ENCODE data around the gene POU5F1. TPM values are rescaled to one million over a fixed set of nuclear protein-coding genes. Genes with fewer than 3 reads are reported as not detected.
"Not testable (repeated sequence)": the region's sequence is repeated elsewhere in the genome, so short reads cannot be mapped to it uniquely, and the experiment has no call there.

The POU5F1 gene
- total RNA-seq, 2 donors from 2014 or later: 0.59 TPM; not detected in 1

GRCh38 chr6:31195308-31195979 is 25.0 kb upstream of the POU5F1 start:
- ATAC-seq; DNase-seq (ENCODE audit: low spot score in 2 of 2); H3K27ac Mint-ChIP-seq; H3K9me3 Mint-ChIP-seq: not testable (repeated sequence)
- peaks cover 0 to 36% of the 10 kb centered on the region in 2 donors for H3K36me3 Mint-ChIP-seq

GRCh38 chr6:31194061-31194834 is 23.8 kb upstream of the POU5F1 start:
- Mint-ChIP-seq H3K9me3 (no peaks in the 10 kb centered on the region), H3K36me3 (peaks cover 0 to 24% of the 10 kb centered on the region in 2 donors), H3K27ac (no peak overlapping the region)
- ATAC-seq (no peak), DNase-seq (ENCODE audit: low spot score in 2 of 2) (no peak)

GRCh38 chr6:31193206-31193605 is 22.7 kb upstream of the POU5F1 start:
- DNase-seq (ENCODE audit: low spot score in 2 of 2) (no peak), ATAC-seq (no peak)
- H3K36me3 Mint-ChIP-seq: peaks cover 0 to 16% of the 10 kb centered on the region in 2 donors
- no peaks in the 10 kb centered on the region for H3K9me3 Mint-ChIP-seq
- H3K27ac Mint-ChIP-seq: no peak overlapping the region

DNA sequence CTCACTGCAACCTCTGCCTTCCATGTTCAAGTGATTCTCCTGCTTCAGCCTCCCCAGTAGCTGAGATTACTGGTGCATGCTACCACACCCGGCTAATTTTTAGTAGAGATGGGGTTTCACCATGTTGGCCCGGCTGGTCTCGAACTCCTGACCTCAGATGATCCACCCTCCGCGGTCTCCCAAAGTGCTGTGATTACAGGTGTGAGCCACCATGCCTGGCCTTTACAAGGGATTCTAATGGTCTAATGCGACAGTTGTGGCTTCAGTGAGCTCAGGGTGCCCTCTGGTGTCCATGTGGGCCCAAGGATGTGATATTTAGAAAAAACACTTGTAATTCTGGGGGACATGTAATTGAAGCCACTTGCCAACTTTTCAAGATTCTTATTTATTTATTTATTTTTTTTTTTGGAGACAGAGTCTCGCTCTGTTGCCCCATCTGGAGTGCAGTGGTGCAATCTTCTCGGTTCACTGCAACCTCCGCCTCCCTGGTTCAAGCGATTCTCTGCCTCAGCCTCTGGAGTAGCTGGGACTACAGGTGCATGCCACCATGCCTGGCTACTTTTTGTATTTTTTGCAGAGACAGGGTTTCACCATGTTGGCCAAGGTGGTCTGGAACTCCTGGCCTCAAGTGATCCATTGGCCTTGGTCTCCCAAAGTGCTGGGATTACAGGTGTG is 22.1 kb upstream of the POU5F1 start:
- H3K9me3 Mint-ChIP-seq, H3K27ac Mint-ChIP-seq: not testable (repeated sequence)
- DNase-seq (ENCODE audit: low spot score in 2 of 2) (peak in 1 of 2 donors; percentile 64), ATAC-seq (peak in 1 of 2 donors; percentile 17)
- H3K36me3 Mint-ChIP-seq: peaks cover 0 to 10% of the 10 kb centered on the region in 2 donors

DNA sequence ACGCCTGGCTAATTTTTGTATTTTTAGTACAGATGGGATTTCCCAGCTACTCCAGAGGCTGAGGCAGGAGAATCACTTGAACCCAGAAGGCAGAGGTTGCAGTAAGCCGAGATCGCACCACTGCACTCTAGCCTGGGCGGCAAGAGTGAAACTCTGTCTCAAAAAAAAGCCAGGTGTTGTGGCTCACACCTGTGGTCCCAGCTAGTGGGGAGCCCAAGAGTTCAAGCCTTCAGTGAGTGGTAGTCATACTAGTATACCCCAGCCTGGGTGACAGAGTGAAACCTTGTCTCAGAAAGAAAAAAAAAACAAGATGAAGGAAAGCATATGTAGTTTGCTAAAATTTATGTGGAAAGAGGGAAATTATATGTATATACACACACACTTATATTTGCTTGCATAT is 20.0 kb upstream of the POU5F1 start:
- Mint-ChIP-seq H3K36me3 (no peaks in the 10 kb centered on the region), H3K27ac (no peak overlapping the region), H3K9me3 (no peaks in the 10 kb centered on the region)
- ATAC-seq (peak in 1 of 2 donors; percentile 30), DNase-seq (ENCODE audit: low spot score in 2 of 2) (no peak)

DNA sequence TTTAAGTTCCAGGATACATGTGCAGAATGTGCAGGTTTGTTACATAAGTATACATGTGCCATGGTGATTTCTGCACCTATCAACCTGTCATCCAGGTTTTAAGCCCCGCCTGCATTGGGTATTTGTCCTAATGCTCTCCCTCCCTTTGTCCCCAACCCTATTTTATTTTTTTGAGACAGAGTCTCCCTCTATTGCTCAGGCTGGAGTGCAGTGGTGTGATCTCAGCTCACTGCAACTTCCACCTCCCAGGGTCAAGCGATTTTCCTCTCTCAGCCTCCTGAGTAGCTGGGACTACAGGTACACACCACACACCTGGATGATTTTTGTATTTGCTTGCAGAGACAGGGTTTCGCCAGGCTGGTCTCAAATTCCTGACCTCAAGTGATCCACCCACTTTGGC is 18.7 kb upstream of the POU5F1 start:
- not testable (repeated sequence) for H3K36me3 Mint-ChIP-seq; DNase-seq (ENCODE audit: low spot score in 2 of 2); ATAC-seq; H3K9me3 Mint-ChIP-seq
- H3K27ac Mint-ChIP-seq: peak overlapping the region in 1 of 2 donors; percentile 85

GRCh38 chr6:31187780-31188194 is 17.3 kb upstream of the POU5F1 start:
- no peak for ATAC-seq
- no peaks in the 10 kb centered on the region for H3K36me3 Mint-ChIP-seq
- H3K9me3 Mint-ChIP-seq: no peaks in the 10 kb centered on the region
- H3K27ac Mint-ChIP-seq: no peak overlapping the region
- no peak for DNase-seq (ENCODE audit: low spot score in 2 of 2)

GRCh38 chr6:31186052-31186734 is 15.7 kb upstream of the POU5F1 start:
- Mint-ChIP-seq H3K27ac (no peak overlapping the region), H3K9me3 (no peaks in the 10 kb centered on the region), H3K36me3 (no peaks in the 10 kb centered on the region)
- ATAC-seq (no peak), DNase-seq (ENCODE audit: low spot score in 2 of 2) (no peak)

GRCh38 chr6:31185695-31186051 is 15.2 kb upstream of the POU5F1 start:
- not testable (repeated sequence) for ATAC-seq; H3K27ac Mint-ChIP-seq; DNase-seq (ENCODE audit: low spot score in 2 of 2); H3K9me3 Mint-ChIP-seq; H3K36me3 Mint-ChIP-seq

- H3K9me3 Mint-ChIP-seq; DNase-seq (ENCODE audit: low spot score in 2 of 2): not testable (repeated sequence)
Observed at GRCh38 chr6:31183859-31184258, 13.4 kb upstream of the POU5F1 start.

GRCh38 chr6:31183287-31183686 is 12.8 kb upstream of the POU5F1 start:
- not testable (repeated sequence) for H3K9me3 Mint-ChIP-seq; DNase-seq (ENCODE audit: low spot score in 2 of 2); ATAC-seq; H3K27ac Mint-ChIP-seq; H3K36me3 Mint-ChIP-seq

More at GRCh38 chr6:31183859-31184258, 13.4 kb upstream of the POU5F1 start:
- H3K27ac Mint-ChIP-seq, ATAC-seq, H3K36me3 Mint-ChIP-seq: not testable (repeated sequence)

DNA sequence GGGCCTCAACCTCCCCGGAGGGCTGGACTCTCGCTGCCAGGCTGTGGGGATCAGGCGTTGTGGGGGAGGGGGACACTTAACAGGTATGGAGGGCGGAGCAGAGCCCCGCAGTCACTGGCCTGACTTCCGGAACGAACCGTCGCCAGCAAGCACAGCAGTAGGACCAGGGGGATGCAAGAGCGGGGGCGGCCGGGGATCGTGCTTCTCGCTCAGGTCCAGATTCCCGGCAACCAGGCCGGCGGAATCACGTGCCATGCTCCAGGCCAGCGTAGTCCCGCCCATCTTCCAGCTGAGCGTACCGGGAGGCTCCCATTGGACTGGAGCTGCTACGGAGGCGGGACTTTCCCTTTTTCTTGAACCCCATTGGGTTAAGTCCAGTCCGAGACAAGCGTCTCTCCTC is 10.0 kb upstream of the POU5F1 start:
- Mint-ChIP-seq H3K9me3 (no peaks in the 10 kb centered on the region), H3K36me3 (no peaks in the 10 kb centered on the region), H3K27ac (peak overlapping the region in 1 of 2 donors; percentile 84)
- ATAC-seq: peak; percentile 89 to 100
- DNase-seq (ENCODE audit: low spot score in 2 of 2): peak; percentile 33 to 82

- DNase-seq (ENCODE audit: low spot score in 2 of 2) (no peak), ATAC-seq (no peak)
- H3K36me3 Mint-ChIP-seq: no peaks in the 10 kb centered on the region
- H3K9me3 Mint-ChIP-seq: no peaks in the 10 kb centered on the region
- H3K27ac Mint-ChIP-seq: peak overlapping the region in 1 of 2 donors; percentile 84
Observed at GRCh38 chr6:31179896-31180295, 9.4 kb upstream of the POU5F1 start.

- H3K36me3 Mint-ChIP-seq: no peaks in the 10 kb centered on the region
- ATAC-seq (no peak), DNase-seq (ENCODE audit: low spot score in 2 of 2) (no peak)
- H3K27ac Mint-ChIP-seq: no peak overlapping the region
- H3K9me3 Mint-ChIP-seq: no peaks in the 10 kb centered on the region
Observed at GRCh38 chr6:31179042-31179386, 8.5 kb upstream of the POU5F1 start.

- ATAC-seq (peak in 1 of 2 donors; percentile 70), DNase-seq (ENCODE audit: low spot score in 2 of 2) (no peak)
- H3K27ac Mint-ChIP-seq: peak overlapping the region in 1 of 2 donors; percentile 22
- no peaks in the 10 kb centered on the region for H3K9me3 Mint-ChIP-seq
- no peaks in the 10 kb centered on the region for H3K36me3 Mint-ChIP-seq
Observed at GRCh38 chr6:31178143-31179041, 7.9 kb upstream of the POU5F1 start.

GRCh38 chr6:31175971-31176370 is 5.5 kb upstream of the POU5F1 start:
- H3K9me3 Mint-ChIP-seq: no peaks in the 10 kb centered on the region
- H3K36me3 Mint-ChIP-seq: no peaks in the 10 kb centered on the region
- ATAC-seq: no peak
- DNase-seq (ENCODE audit: low spot score in 2 of 2): no peak
- H3K27ac Mint-ChIP-seq: no peak overlapping the region

All from activated naive CD4-positive, alpha-beta T cell treated with anti-CD3 and anti-CD28 coated beads, Interleukin-2, amount 50 U/mL, for 72 hours (primary cell).